GM12878 (cell line): ENCODE data around the gene DOCK9. TPM values are rescaled to one million over a fixed set of nuclear protein-coding genes. Genes with fewer than 3 reads are reported as not detected.

Source experiments
- ATAC-seq: fragments of 200-7000 bp; cut with Tn5 transposase; 3 replicates; pipeline ENCODE4 v1.9.1; 2020; ENCODE audit warnings: mild to moderate bottlenecking, moderate library complexity
- BruUV-seq: library from RNA; stranded (reverse); fragments of 400-500 nt; replicated peaks from 2 replicates; lab custom pipeline; 2021; lab: Mats Ljungman, UMichigan
- CTCF ChIA-PET: fragments of 300-600 bp; sonication (Branson Sonifier 250); formaldehyde crosslinking; extraction: SDS; loops from one replicate; lab custom pipeline; 2021; ENCODE audit warnings: inconsistent platforms; lab: Yijun Ruan, JAX
- POLR2A ChIA-PET: fragments of 350-600 bp; formaldehyde crosslinking; extraction: SDS; loops from one replicate; lab custom pipeline; 2021; ENCODE audit warnings: inconsistent platforms; lab: Charles Lee
- RAD21 ChIA-PET: fragments of 300-600 bp; sonication (Branson Sonifier 250); formaldehyde crosslinking; loops from one replicate; lab custom pipeline; 2023; ENCODE audit warnings: antibody characterized with exemption; ENCODE audit not compliant: unreplicated experiment; lab: Charles Lee
- SMC1A ChIA-PET: fragments of 300-600 bp; sonication (Branson Sonifier 250); formaldehyde crosslinking; loops from one replicate; lab custom pipeline; 2023; ENCODE audit not compliant: unreplicated experiment, uncharacterized antibody; lab: Charles Lee
- DNase-seq: peaks from one replicate; pipeline ENCODE4 v3.0.0-alpha.2; 2011; ENCODE audit warnings: low read depth, low spot score
- FAIRE-seq: peaks from 3 replicates; lab custom pipeline; 2011; peaks lifted over from hg19 to GRCh38; lab: Jason Lieb, UNC
- H2AFZ ChIP-seq: 2 replicates; pipeline ENCODE4 v1.6.0; 2011; ENCODE audit warnings: low read depth, low read length, control low read depth; ENCODE audit not compliant: control insufficient read depth
- H3K27ac ChIP-seq: 2 replicates; pipeline ENCODE4 v1.5.1; 2011; ENCODE audit warnings: control low read depth; ENCODE audit not compliant: control insufficient read depth, insufficient read depth
- H3K27me3 ChIP-seq, 2 experiments: replicated peaks in 1 of 2; 2 replicates each; pipeline versions ENCODE4 v1.6.0 to v1.6.1; 2011; ENCODE audit warnings: low read length in 1 of 2; ENCODE audit not compliant: control insufficient read depth in 2 of 2, insufficient read depth in 2 of 2
- H3K36me3 ChIP-seq, 2 experiments: 2 replicates each; pipeline ENCODE4 v1.5.1; 2011; ENCODE audit warnings: low read length in 1 of 2; ENCODE audit not compliant: control insufficient read depth in 2 of 2, insufficient read depth in 2 of 2
- H3K4me1 ChIP-seq: 2 replicates; pipeline ENCODE4 v1.6.1; 2011; ENCODE audit warnings: mild to moderate bottlenecking, low read length, moderate library complexity, mixed read lengths; ENCODE audit not compliant: control insufficient read depth, insufficient read depth
- H3K4me2 ChIP-seq: 2 replicates; pipeline ENCODE4 v1.6.0; 2011; ENCODE audit warnings: control low read depth; ENCODE audit not compliant: control insufficient read depth, insufficient read depth
- H3K4me3 ChIP-seq: fragments of 200-600 bp; sonication (generic); 2 replicates; pipeline ENCODE4 v1.5.1; 2016
- H3K79me2 ChIP-seq: 2 replicates; pipeline ENCODE4 v1.6.0; 2011; ENCODE audit warnings: low read length; ENCODE audit not compliant: control insufficient read depth, insufficient read depth
- H3K9ac ChIP-seq: 2 replicates; pipeline ENCODE4 v1.8.0; 2011; ENCODE audit warnings: low read length, control low read depth, mixed read lengths; ENCODE audit not compliant: control insufficient read depth, insufficient read depth
- H3K9me3 ChIP-seq: replicated peaks from 3 replicates; pipeline ENCODE4 v1.5.1; 2011; ENCODE audit warnings: mild to moderate bottlenecking, low read length; ENCODE audit not compliant: control insufficient read depth, insufficient read depth
- H4K20me1 ChIP-seq: 2 replicates; pipeline ENCODE4 v1.6.0; 2011; ENCODE audit not compliant: control insufficient read depth, insufficient read depth
- HDAC6 ChIP-seq: fragments of 200-600 bp; sonication (generic); IDR thresholded peaks from one replicate; pipeline ENCODE4 v1.8.0; 2017; ENCODE audit warnings: antibody characterized with exemption; ENCODE audit not compliant: unreplicated experiment
- WGBS: methylation state at CpG from one replicate; pipeline ENCODE4 v1.1.6; 2016; ENCODE audit warnings: low lambda C conversion rate; ENCODE audit not compliant: insufficient replicate concordance, insufficient coverage; ENCODE audit errors: missing lambda C conversion rate; 5-methylcytosine and 5-hydroxymethylcytosine counted together
- in situ Hi-C: fragments of 300-500 bp; cut with MboI; formaldehyde crosslinking; loops from 9 replicates; pipeline ENCODE4 v1.14.3; 2018; ENCODE audit warnings: mixed read lengths
- intact Hi-C: fragments of 100-400 bp; cut with micrococcal nuclease; formaldehyde crosslinking; loops from one replicate; pipeline ENCODE4 v1.14.2; 2022; ENCODE audit not compliant: unreplicated experiment
- polyA plus RNA-seq, 11 experiments: library from polyadenylated mRNA; depleted of rRNA in 4 of 11; unstranded in 6 of 11; stranded (reverse) in 5 of 11; fragments of >200 nt; fragmentation: Nextera tagmentation in 4 of 11; fragmentation: Illumina TruSeq in 1 of 11; extraction: Ambion mirVana in 4 of 11; extraction: Trizol in 1 of 11; gene quantifications; 1 replicate in 1 of 11; 2 replicates in 10 of 11; pipeline versions ENCODE4 v1.2.1 to v1.2.3, GENCODE V29; 2011 to 2016; ENCODE audit warnings: inconsistent platforms in 2 of 11, missing spikeins in 2 of 11, low read depth in 1 of 11
- total RNA-seq, 4 experiments: library from RNA; depleted of rRNA in 3 of 4; stranded (reverse); fragments of >200 nt in 3 of 4; fragmentation: Illumina TruSeq in 1 of 4; extraction: Trizol in 1 of 4; gene quantifications; 2 replicates each; pipeline versions ENCODE4 v1.2.1 to v1.2.3, GENCODE V29; 2013 to 2021
- TF ChIP-seq, protein P1 (sequence below): fragments of 450-650 bp; IDR thresholded peaks from 2 replicates; pipeline ENCODE4 v1.6.1; 2016; ENCODE audit warnings: mild to moderate bottlenecking, moderate library complexity, borderline replicate concordance

DOCK9 gene
- total and polyA plus RNA-seq, 10 of the 15 experiments (the other 5 are each of a cell fraction or from before 2014, with no cell fraction given), result 0.09 to 2.9 (median 0.74) TPM

DNA sequence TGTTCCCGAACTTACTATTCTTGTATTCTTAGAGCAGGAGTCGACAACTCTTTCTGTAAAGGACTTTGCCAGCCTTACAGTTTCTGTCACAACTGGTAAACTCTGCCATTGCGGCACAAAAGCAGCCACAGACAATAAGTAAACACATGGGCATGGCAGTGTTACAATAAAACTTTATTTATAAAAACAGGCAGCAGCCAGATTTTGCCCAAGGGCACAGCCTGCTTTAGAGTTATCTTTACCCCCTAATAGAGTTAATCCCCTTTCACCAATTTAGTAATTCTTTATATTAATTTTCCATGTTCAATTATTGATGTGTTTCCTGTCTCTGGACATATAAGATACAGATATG lies 19.4 kb downstream of the DOCK9 start:
- Histone ChIP-seq H2AFZ (no peak overlapping the region), H3K27me3 (no peaks in the 10 kb centered on the region; a peak in 1 of 4 replicates), H3K9ac (no peak overlapping the region), H3K27ac (no peak overlapping the region), H3K4me2 (no peak overlapping the region), H3K79me2 (no peaks in the 10 kb centered on the region), H3K36me3 (no peaks in the 10 kb centered on the region), H3K4me3 (no peak overlapping the region), H3K9me3 (no peaks in the 10 kb centered on the region), H3K4me1 (no peaks in the 10 kb centered on the region), H4K20me1 (no peaks in the 10 kb centered on the region)
- intact Hi-C loops (no loop called here), in situ Hi-C loops (no loop called here)
- ChIA-PET CTCF (no interaction called here), RAD21 (no interaction called here), POLR2A (no interaction called here), SMC1A (no interaction called here)
- BruUV-seq, result no TSS peak
- FAIRE-seq (no peak), DNase-seq (no peak), ATAC-seq (no peak)
- WGBS, result 49% methylated on average over 3 of the region's 3 CpGs
- TF ChIP-seq, protein P1, sequence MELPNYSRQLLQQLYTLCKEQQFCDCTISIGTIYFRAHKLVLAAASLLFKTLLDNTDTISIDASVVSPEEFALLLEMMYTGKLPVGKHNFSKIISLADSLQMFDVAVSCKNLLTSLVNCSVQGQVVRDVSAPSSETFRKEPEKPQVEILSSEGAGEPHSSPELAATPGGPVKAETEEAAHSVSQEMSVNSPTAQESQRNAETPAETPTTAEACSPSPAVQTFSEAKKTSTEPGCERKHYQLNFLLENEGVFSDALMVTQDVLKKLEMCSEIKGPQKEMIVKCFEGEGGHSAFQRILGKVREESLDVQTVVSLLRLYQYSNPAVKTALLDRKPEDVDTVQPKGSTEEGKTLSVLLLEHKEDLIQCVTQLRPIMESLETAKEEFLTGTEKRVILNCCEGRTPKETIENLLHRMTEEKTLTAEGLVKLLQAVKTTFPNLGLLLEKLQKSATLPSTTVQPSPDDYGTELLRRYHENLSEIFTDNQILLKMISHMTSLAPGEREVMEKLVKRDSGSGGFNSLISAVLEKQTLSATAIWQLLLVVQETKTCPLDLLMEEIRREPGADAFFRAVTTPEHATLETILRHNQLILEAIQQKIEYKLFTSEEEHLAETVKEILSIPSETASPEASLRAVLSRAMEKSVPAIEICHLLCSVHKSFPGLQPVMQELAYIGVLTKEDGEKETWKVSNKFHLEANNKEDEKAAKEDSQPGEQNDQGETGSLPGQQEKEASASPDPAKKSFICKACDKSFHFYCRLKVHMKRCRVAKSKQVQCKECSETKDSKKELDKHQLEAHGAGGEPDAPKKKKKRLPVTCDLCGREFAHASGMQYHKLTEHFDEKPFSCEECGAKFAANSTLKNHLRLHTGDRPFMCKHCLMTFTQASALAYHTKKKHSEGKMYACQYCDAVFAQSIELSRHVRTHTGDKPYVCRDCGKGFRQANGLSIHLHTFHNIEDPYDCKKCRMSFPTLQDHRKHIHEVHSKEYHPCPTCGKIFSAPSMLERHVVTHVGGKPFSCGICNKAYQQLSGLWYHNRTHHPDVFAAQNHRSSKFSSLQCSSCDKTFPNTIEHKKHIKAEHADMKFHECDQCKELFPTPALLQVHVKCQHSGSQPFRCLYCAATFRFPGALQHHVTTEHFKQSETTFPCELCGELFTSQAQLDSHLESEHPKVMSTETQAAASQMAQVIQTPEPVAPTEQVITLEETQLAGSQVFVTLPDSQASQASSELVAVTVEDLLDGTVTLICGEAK, result peak; percentile 56; the same call in 1 of the 2 replicates
- no peak for TF ChIP-seq HDAC6
